LNCaP clone FGC (cell line): ENCODE measurements around the gene GPR158.
A peak's percentile ranks its signal among the peaks of the same experiment; 100 is the strongest.
"Not testable (repeated sequence)": the region's sequence is repeated elsewhere in the genome, so short reads cannot be mapped to it uniquely, and the experiment has no call there.

Experiments
- DNase-seq: peaks from one replicate; pipeline ENCODE4 v3.0.0-alpha.2; 2011; ENCODE audit warnings: low read depth
- H3K4me3 ChIP-seq: 2 replicates; pipeline ENCODE4 v1.5.1; 2011; ENCODE audit warnings: mild to moderate bottlenecking, low read depth, low read length, control low read depth
- CTCF ChIP-seq: IDR thresholded peaks from 2 replicates; pipeline ENCODE4 v1.5.1; 2012; ENCODE audit warnings: mild to moderate bottlenecking; ENCODE audit not compliant: control insufficient read depth, insufficient read depth; ENCODE audit errors: extremely low read depth

The GPR158 gene

GRCh38 chr10:25157650-25158049, 17.2 kb upstream of the GPR158 start:
- H3K4me3 ChIP-seq, result no peak overlapping the region
- TF ChIP-seq CTCF, result no peak
- no peak for DNase-seq

- no peak for DNase-seq
- no peak for TF ChIP-seq CTCF
- H3K4me3 ChIP-seq, result no peak overlapping the region
Observed at GRCh38 chr10:25159591-25159990, 15.2 kb upstream of the GPR158 start.

GRCh38 chr10:25162391-25162790, 12.4 kb upstream of the GPR158 start:
- H3K4me3 ChIP-seq, result no peak overlapping the region
- DNase-seq, result peak; percentile 95
- TF ChIP-seq CTCF, result no peak

- DNase-seq, H3K4me3 ChIP-seq: not testable (repeated sequence)
Observed at GRCh38 chr10:25163464-25163863, 11.3 kb upstream of the GPR158 start.

- peak overlapping the region; percentile 3; the same call in 1 of the 2 replicates for H3K4me3 ChIP-seq
- no peak for TF ChIP-seq CTCF
- no peak for DNase-seq
Observed at GRCh38 chr10:25169740-25170139, 5.1 kb upstream of the GPR158 start.

GRCh38 chr10:25170627-25171026, 4.2 kb upstream of the GPR158 start:
- peak; percentile 94 for DNase-seq
- no peak overlapping the region for H3K4me3 ChIP-seq
- no peak for TF ChIP-seq CTCF

GRCh38 chr10:25175527-25176420, 973 bp downstream of the GPR158 start:
- DNase-seq, result peak; percentile 75
- peak overlapping the region; percentile 82 for H3K4me3 ChIP-seq
- peak; percentile 23; the same call in 1 of the 2 replicates for TF ChIP-seq CTCF
